Gastroesophageal sphincter (tissue), 3 donors: ENCODE data around the gene GPX5.
"Not testable (repeated sequence)": the region's sequence is repeated elsewhere in the genome, so short reads cannot be mapped to it uniquely, and the experiment has no call there.

Experiments used
- EP300 ChIP-seq: sonication (generic); formaldehyde crosslinking; IDR thresholded peaks from one replicate; pipeline ENCODE4 v1.6.1; 2017; ENCODE audit warnings: antibody characterized with exemption, mild to moderate bottlenecking
- POLR2AphosphoS5 ChIP-seq: sonication (generic); formaldehyde crosslinking; IDR thresholded peaks from one replicate; pipeline ENCODE4 v1.6.1; 2017; ENCODE audit warnings: antibody characterized with exemption
- TF ChIP-seq, protein P1 (sequence below), 4 experiments: fragments of 200-600 bp in 2 of 4; fragments of 450-650 bp in 2 of 4; sonication (generic) in 1 of 4; IDR thresholded peaks; one replicate each; pipeline ENCODE4 v1.5.1; 2017 to 2019; ENCODE audit warnings: antibody characterized with exemption in 4 of 4, mild to moderate bottlenecking in 2 of 4, moderate library complexity in 2 of 4

DNA sequence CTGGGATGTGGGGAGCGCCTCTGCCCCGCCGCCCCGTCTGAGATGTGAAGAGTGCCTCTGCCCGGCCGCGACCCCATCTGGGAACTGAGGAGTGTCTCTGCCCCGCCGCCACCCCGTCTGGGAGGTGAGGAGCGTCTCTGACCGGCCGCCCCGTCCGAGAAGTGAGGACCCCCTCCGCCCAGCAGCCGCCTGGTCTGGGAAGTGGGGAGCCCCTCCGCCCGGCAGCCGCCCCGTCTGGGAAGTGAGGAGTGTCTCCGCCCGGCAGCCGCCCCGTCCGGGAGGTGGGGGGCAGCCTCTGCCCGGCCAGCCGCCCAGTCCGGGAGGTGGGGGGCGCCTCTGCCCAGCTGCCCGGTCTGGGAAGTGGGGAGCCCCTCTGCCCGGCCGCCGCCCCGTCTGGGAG lies 23.5 kb upstream of the GPX5 start:
- TF ChIP-seq, protein P1, sequence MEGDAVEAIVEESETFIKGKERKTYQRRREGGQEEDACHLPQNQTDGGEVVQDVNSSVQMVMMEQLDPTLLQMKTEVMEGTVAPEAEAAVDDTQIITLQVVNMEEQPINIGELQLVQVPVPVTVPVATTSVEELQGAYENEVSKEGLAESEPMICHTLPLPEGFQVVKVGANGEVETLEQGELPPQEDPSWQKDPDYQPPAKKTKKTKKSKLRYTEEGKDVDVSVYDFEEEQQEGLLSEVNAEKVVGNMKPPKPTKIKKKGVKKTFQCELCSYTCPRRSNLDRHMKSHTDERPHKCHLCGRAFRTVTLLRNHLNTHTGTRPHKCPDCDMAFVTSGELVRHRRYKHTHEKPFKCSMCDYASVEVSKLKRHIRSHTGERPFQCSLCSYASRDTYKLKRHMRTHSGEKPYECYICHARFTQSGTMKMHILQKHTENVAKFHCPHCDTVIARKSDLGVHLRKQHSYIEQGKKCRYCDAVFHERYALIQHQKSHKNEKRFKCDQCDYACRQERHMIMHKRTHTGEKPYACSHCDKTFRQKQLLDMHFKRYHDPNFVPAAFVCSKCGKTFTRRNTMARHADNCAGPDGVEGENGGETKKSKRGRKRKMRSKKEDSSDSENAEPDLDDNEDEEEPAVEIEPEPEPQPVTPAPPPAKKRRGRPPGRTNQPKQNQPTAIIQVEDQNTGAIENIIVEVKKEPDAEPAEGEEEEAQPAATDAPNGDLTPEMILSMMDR (IDR thresholded peaks at IDR 0.05), result not testable (repeated sequence)
- TF ChIP-seq EP300, POLR2AphosphoS5: not testable (repeated sequence)
